Esophagus squamous epithelium (tissue), 4 donors: Measurements from ENCODE around the gene ADAMTS2.

Experiments used
- POLR2A ChIP-seq, 4 donors: fragments of 450-650 bp; IDR thresholded peaks; one replicate each; pipeline ENCODE4 v1.6.1; 2017; ENCODE audit warnings: antibody characterized with exemption in 4 of 4, mild to moderate bottlenecking in 4 of 4, moderate library complexity in 3 of 4
- TF ChIP-seq, protein P1 (sequence below), 6 experiments: fragments of 450-650 bp in 4 of 6; fragments of 200-600 bp in 2 of 6; sonication (generic) in 2 of 6; IDR thresholded peaks; one replicate each; pipeline ENCODE4 v1.5.1; 2016 to 2019; ENCODE audit warnings: antibody characterized with exemption in 6 of 6, mild to moderate bottlenecking in 4 of 6, moderate library complexity in 4 of 6

DNA sequence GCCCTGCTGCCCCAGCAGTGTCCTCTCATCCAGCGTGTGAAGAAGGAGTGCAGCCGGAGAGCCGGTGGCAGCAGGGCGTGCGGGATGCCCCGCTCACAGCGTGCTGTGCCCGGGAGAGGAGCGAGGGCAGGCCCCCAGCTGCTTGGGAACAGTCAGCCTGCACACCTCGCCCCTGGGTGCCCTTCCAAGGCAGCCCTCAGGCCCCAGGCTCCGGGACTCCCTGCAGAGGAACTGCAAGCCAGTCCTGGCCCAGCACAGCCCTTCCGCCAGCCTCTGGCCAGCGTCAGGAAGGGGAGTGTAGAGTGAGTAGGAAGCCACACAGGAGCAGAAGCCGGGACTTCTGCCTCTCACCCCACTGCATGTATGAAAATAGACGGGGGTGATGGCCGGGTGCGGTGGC lies 43.5 kb downstream of the ADAMTS2 start:
- TF ChIP-seq, protein P1, sequence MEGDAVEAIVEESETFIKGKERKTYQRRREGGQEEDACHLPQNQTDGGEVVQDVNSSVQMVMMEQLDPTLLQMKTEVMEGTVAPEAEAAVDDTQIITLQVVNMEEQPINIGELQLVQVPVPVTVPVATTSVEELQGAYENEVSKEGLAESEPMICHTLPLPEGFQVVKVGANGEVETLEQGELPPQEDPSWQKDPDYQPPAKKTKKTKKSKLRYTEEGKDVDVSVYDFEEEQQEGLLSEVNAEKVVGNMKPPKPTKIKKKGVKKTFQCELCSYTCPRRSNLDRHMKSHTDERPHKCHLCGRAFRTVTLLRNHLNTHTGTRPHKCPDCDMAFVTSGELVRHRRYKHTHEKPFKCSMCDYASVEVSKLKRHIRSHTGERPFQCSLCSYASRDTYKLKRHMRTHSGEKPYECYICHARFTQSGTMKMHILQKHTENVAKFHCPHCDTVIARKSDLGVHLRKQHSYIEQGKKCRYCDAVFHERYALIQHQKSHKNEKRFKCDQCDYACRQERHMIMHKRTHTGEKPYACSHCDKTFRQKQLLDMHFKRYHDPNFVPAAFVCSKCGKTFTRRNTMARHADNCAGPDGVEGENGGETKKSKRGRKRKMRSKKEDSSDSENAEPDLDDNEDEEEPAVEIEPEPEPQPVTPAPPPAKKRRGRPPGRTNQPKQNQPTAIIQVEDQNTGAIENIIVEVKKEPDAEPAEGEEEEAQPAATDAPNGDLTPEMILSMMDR (IDR thresholded peaks at IDR 0.05): no peak
- no peak for TF ChIP-seq POLR2A (IDR thresholded peaks at IDR 0.05)
